GM12878 (cell line): ENCODE data around the gene NFATC3. TPM values are rescaled to one million over a fixed set of nuclear protein-coding genes. Genes with fewer than 3 reads are reported as not detected.

ENCODE experiments used
- ATAC-seq: fragments of 200-7000 bp; cut with Tn5 transposase; 3 replicates; pipeline ENCODE4 v1.9.1; 2020; ENCODE audit warnings: mild to moderate bottlenecking, moderate library complexity
- BruUV-seq: library from RNA; stranded (reverse); fragments of 400-500 nt; replicated peaks from 2 replicates; lab custom pipeline; 2021; lab: Mats Ljungman, UMichigan
- CTCF ChIA-PET: fragments of 300-600 bp; sonication (Branson Sonifier 250); formaldehyde crosslinking; extraction: SDS; loops from one replicate; lab custom pipeline; 2021; ENCODE audit warnings: inconsistent platforms; lab: Yijun Ruan, JAX
- POLR2A ChIA-PET: fragments of 350-600 bp; formaldehyde crosslinking; extraction: SDS; loops from one replicate; lab custom pipeline; 2021; ENCODE audit warnings: inconsistent platforms; lab: Charles Lee
- RAD21 ChIA-PET: fragments of 300-600 bp; sonication (Branson Sonifier 250); formaldehyde crosslinking; loops from one replicate; lab custom pipeline; 2023; ENCODE audit warnings: antibody characterized with exemption; ENCODE audit not compliant: unreplicated experiment; lab: Charles Lee
- SMC1A ChIA-PET: fragments of 300-600 bp; sonication (Branson Sonifier 250); formaldehyde crosslinking; loops from one replicate; lab custom pipeline; 2023; ENCODE audit not compliant: unreplicated experiment, uncharacterized antibody; lab: Charles Lee
- DNase-seq: peaks from one replicate; pipeline ENCODE4 v3.0.0-alpha.2; 2011; ENCODE audit warnings: low read depth, low spot score
- FAIRE-seq: peaks from 3 replicates; lab custom pipeline; 2011; peaks lifted over from hg19 to GRCh38; lab: Jason Lieb, UNC
- H2AFZ ChIP-seq: 2 replicates; pipeline ENCODE4 v1.6.0; 2011; ENCODE audit warnings: low read depth, low read length, control low read depth; ENCODE audit not compliant: control insufficient read depth
- H3K27ac ChIP-seq: 2 replicates; pipeline ENCODE4 v1.5.1; 2011; ENCODE audit warnings: control low read depth; ENCODE audit not compliant: control insufficient read depth, insufficient read depth
- H3K27me3 ChIP-seq, 2 experiments: replicated peaks in 1 of 2; 2 replicates each; pipeline versions ENCODE4 v1.6.0 to v1.6.1; 2011; ENCODE audit warnings: low read length in 1 of 2; ENCODE audit not compliant: control insufficient read depth in 2 of 2, insufficient read depth in 2 of 2
- H3K36me3 ChIP-seq, 2 experiments: 2 replicates each; pipeline ENCODE4 v1.5.1; 2011; ENCODE audit warnings: low read length in 1 of 2; ENCODE audit not compliant: control insufficient read depth in 2 of 2, insufficient read depth in 2 of 2
- H3K4me1 ChIP-seq: 2 replicates; pipeline ENCODE4 v1.6.1; 2011; ENCODE audit warnings: mild to moderate bottlenecking, low read length, moderate library complexity, mixed read lengths; ENCODE audit not compliant: control insufficient read depth, insufficient read depth
- H3K4me2 ChIP-seq: 2 replicates; pipeline ENCODE4 v1.6.0; 2011; ENCODE audit warnings: control low read depth; ENCODE audit not compliant: control insufficient read depth, insufficient read depth
- H3K4me3 ChIP-seq: fragments of 200-600 bp; sonication (generic); 2 replicates; pipeline ENCODE4 v1.5.1; 2016
- H3K79me2 ChIP-seq: 2 replicates; pipeline ENCODE4 v1.6.0; 2011; ENCODE audit warnings: low read length; ENCODE audit not compliant: control insufficient read depth, insufficient read depth
- H3K9ac ChIP-seq: 2 replicates; pipeline ENCODE4 v1.8.0; 2011; ENCODE audit warnings: low read length, control low read depth, mixed read lengths; ENCODE audit not compliant: control insufficient read depth, insufficient read depth
- H3K9me3 ChIP-seq: replicated peaks from 3 replicates; pipeline ENCODE4 v1.5.1; 2011; ENCODE audit warnings: mild to moderate bottlenecking, low read length; ENCODE audit not compliant: control insufficient read depth, insufficient read depth
- H4K20me1 ChIP-seq: 2 replicates; pipeline ENCODE4 v1.6.0; 2011; ENCODE audit not compliant: control insufficient read depth, insufficient read depth
- BACH1 ChIP-seq: fragments of 450-650 bp; IDR thresholded peaks from 2 replicates; pipeline ENCODE4 v1.6.1; 2017; ENCODE audit warnings: mild to moderate bottlenecking, borderline replicate concordance
- BRCA1 ChIP-seq: IDR thresholded peaks from 2 replicates; pipeline ENCODE4 v1.6.1; 2011; ENCODE audit warnings: low read depth, low read length, improper control_type of control experiment
- CBX5 ChIP-seq: sonication (generic); IDR thresholded peaks from 2 replicates; pipeline ENCODE4 v1.6.1; 2016; ENCODE audit warnings: low read depth, moderate library complexity, mild to moderate bottlenecking, inconsistent platforms
- CHD2 ChIP-seq: IDR thresholded peaks from 2 replicates; pipeline ENCODE4 v1.6.1; 2011; ENCODE audit warnings: low read depth, low read length, improper control_type of control experiment, borderline replicate concordance
- EGR1 ChIP-seq, 2 experiments: IDR thresholded peaks; 1 replicate in 1 of 2; 2 replicates in 1 of 2; pipeline ENCODE4 v1.6.1; 2011 to 2012; ENCODE audit warnings: low read depth in 2 of 2, low read length in 2 of 2, borderline replicate concordance in 1 of 2, mild to moderate bottlenecking in 1 of 2, moderate library complexity in 1 of 2
- ESRRA ChIP-seq: IDR thresholded peaks from 2 replicates; pipeline ENCODE4 v1.6.1; 2012; ENCODE audit warnings: mild to moderate bottlenecking, low read length, improper control_type of control experiment
- GATAD2B ChIP-seq: fragments of 450-650 bp; conservative IDR thresholded peaks from 2 replicates; pipeline ENCODE4 v1.6.1; 2017; ENCODE audit warnings: low read depth, mild to moderate bottlenecking, moderate library complexity
- MTA3 ChIP-seq: IDR thresholded peaks from 2 replicates; pipeline ENCODE4 v1.6.1; 2012; ENCODE audit warnings: low read length, inconsistent platforms, borderline replicate concordance
- MXI1 ChIP-seq: fragments of 150-350 bp; IDR thresholded peaks from 2 replicates; pipeline ENCODE4 v1.6.1; 2011; ENCODE audit warnings: low read depth, mild to moderate bottlenecking, inconsistent platforms, low read length, improper control_type of control experiment
- NFYB ChIP-seq: IDR thresholded peaks from 2 replicates; pipeline ENCODE4 v1.6.1; 2011; ENCODE audit warnings: low read depth, mild to moderate bottlenecking, low read length, improper control_type of control experiment, moderate library complexity; ENCODE audit not compliant: insufficient read depth
- PKNOX1 ChIP-seq: fragments of 450-650 bp; IDR thresholded peaks from 2 replicates; pipeline ENCODE4 v1.6.1; 2016; ENCODE audit warnings: mild to moderate bottlenecking
- RELA ChIP-seq: fragments of 450-650 bp; IDR thresholded peaks from 2 replicates; pipeline ENCODE4 v1.8.0; 2014; ENCODE audit warnings: borderline replicate concordance; ENCODE audit not compliant: partially characterized antibody
- RUNX3 ChIP-seq: IDR thresholded peaks from 2 replicates; pipeline ENCODE4 v1.6.1; 2012; ENCODE audit warnings: low read length, inconsistent platforms
- SMC3 ChIP-seq: IDR thresholded peaks from 2 replicates; pipeline ENCODE4 v1.6.1; 2011; ENCODE audit warnings: low read length, improper control_type of control experiment, borderline replicate concordance
- SUZ12 ChIP-seq: fragments of 200-600 bp; sonication (generic); IDR thresholded peaks from one replicate; pipeline ENCODE4 v1.6.1; 2018; ENCODE audit warnings: antibody characterized with exemption, mild to moderate bottlenecking; ENCODE audit not compliant: unreplicated experiment
- TCF7 ChIP-seq: IDR thresholded peaks from 2 replicates; pipeline ENCODE4 v1.6.1; 2014; ENCODE audit warnings: antibody characterized with exemption, borderline replicate concordance
- YBX1 ChIP-seq: fragments of 450-650 bp; IDR thresholded peaks from 2 replicates; pipeline ENCODE4 v1.6.1; 2016; ENCODE audit warnings: antibody characterized with exemption
- YY1 ChIP-seq: IDR thresholded peaks from 2 replicates; pipeline ENCODE4 v1.6.1; 2011; ENCODE audit warnings: low read depth, mild to moderate bottlenecking, low read length
- ZNF207 ChIP-seq: fragments of 450-650 bp; IDR thresholded peaks from 2 replicates; pipeline ENCODE4 v1.6.1; 2014; ENCODE audit warnings: antibody characterized with exemption, mild to moderate bottlenecking, borderline replicate concordance
- WGBS: methylation state at CpG from one replicate; pipeline ENCODE4 v1.1.6; 2016; ENCODE audit warnings: low lambda C conversion rate; ENCODE audit not compliant: insufficient replicate concordance, insufficient coverage; ENCODE audit errors: missing lambda C conversion rate; 5-methylcytosine and 5-hydroxymethylcytosine counted together
- in situ Hi-C: fragments of 300-500 bp; cut with MboI; formaldehyde crosslinking; loops from 9 replicates; pipeline ENCODE4 v1.14.3; 2018; ENCODE audit warnings: mixed read lengths
- intact Hi-C: fragments of 100-400 bp; cut with micrococcal nuclease; formaldehyde crosslinking; loops from one replicate; pipeline ENCODE4 v1.14.2; 2022; ENCODE audit not compliant: unreplicated experiment
- polyA plus RNA-seq, 11 experiments: library from polyadenylated mRNA; depleted of rRNA in 4 of 11; unstranded in 6 of 11; stranded (reverse) in 5 of 11; fragments of >200 nt; fragmentation: Nextera tagmentation in 4 of 11; fragmentation: Illumina TruSeq in 1 of 11; extraction: Ambion mirVana in 4 of 11; extraction: Trizol in 1 of 11; gene quantifications; 1 replicate in 1 of 11; 2 replicates in 10 of 11; pipeline versions ENCODE4 v1.2.1 to v1.2.3, GENCODE V29; 2011 to 2016; ENCODE audit warnings: inconsistent platforms in 2 of 11, missing spikeins in 2 of 11, low read depth in 1 of 11
- total RNA-seq, 4 experiments: library from RNA; depleted of rRNA in 3 of 4; stranded (reverse); fragments of >200 nt in 3 of 4; fragmentation: Illumina TruSeq in 1 of 4; extraction: Trizol in 1 of 4; gene quantifications; 2 replicates each; pipeline versions ENCODE4 v1.2.1 to v1.2.3, GENCODE V29; 2013 to 2021

Gene NFATC3
- total and polyA plus RNA-seq, 10 of the 15 experiments (the other 5 are each of a cell fraction or from before 2014, with no cell fraction given) = 4.2 to 37.6 (median 24.9) TPM

- Histone ChIP-seq H3K9me3 (no peaks in the 10 kb centered on the region), H4K20me1 (no peaks in the 10 kb centered on the region), H3K9ac (peak overlapping the region; percentile 90), H2AFZ (peak overlapping the region; percentile 83), H3K36me3 (peaks cover 0 to 4% of the 10 kb centered on the region in 2 experiments; a peak in 2 of 4 replicates), H3K4me2 (peak overlapping the region; percentile 79), H3K4me1 (peaks cover 20% of the 10 kb centered on the region), H3K79me2 (peaks cover 39% of the 10 kb centered on the region), H3K4me3 (peak overlapping the region; percentile 89), H3K27me3 (no peaks in the 10 kb centered on the region), H3K27ac (peak overlapping the region; percentile 86)
- ChIA-PET POLR2A (interaction anchor here (0.5 to 6.1 kb wide), 20 partner anchors 8 to 703 kb away, joined by 3 to 135 read pairs (median 4); partner anchors contain the start of genes DDX28, DUS2, GFOD2 and PSMB10), CTCF (interaction anchor here (0.7 to 8.8 kb wide), 16 partner anchors 9 to 243 kb away, joined by 3 to 109 read pairs (median 4); partner anchors contain the start of genes DDX28 and DUS2), RAD21 (interaction anchor here (0.6 to 5.3 kb wide), 16 partner anchors 9 to 283 kb away, joined by 3 to 105 read pairs (median 4); partner anchors contain the start of genes DDX28 and DUS2), SMC1A (interaction anchor here (0.7 to 6.6 kb wide), 14 partner anchors 9 to 188 kb away, joined by 3 to 67 read pairs (median 4); partner anchors contain the start of gene PSMB10)
- ATAC-seq (peak; percentile 85), DNase-seq (peak; percentile 71), FAIRE-seq (peak; percentile 23)
- in situ Hi-C loops = no loop called here
- WGBS = 1% methylated on average over 37 of the region's 45 CpGs
- BruUV-seq = no TSS peak
- intact Hi-C loops = loop anchor here (5.0 kb wide), 1 partner anchor 43 kb away; no protein-coding TSS in a partner anchor
- TF ChIP-seq YY1 (peak; percentile 27; the same call in 1 of the 2 replicates), TCF7 (no peak), PKNOX1 (peak; percentile 85), CHD2 (peak; percentile 53; the same call in 1 of the 2 replicates), MTA3 (no peak), EGR1 (IDR thresholded peaks at IDR 0.05; ENCODE audit: borderline replicate concordance in 1 of 2, low read depth in 2 of 2, low read length in 2 of 2) (peak in 1 of 2 experiments; percentile 74; a peak in 1 of 3 replicates), RELA (no peak), SMC3 (no peak; the same call in 1 of the 2 replicates), CBX5 (0 out of 2 replicates have a peak, but pooled peaks have one; percentile 25), NFYB (peak; percentile 36; the same call in 1 of the 2 replicates), RUNX3 (peak; percentile 77), ESRRA (no peak), YBX1 (no peak), GATAD2B (peak; percentile 67; the same call in 1 of the 2 replicates), BRCA1 (no peak; the same call in 1 of the 2 replicates), MXI1 (peak; percentile 80), SUZ12 (no peak), ZNF207 (no peak), BACH1 (no peak; the same call in 1 of the 2 replicates)
Observed at GRCh38 chr16:68084504-68085258, 489 bp upstream of the NFATC3 start.
